Measurements from ENCODE around the gene TRIM21. TPM values are rescaled to one million over a fixed set of nuclear protein-coding genes. Genes with fewer than 3 reads are reported as not detected.

Gene TRIM21
- total and polyA plus RNA-seq, 2 of the 13 experiments (the other 11 are each of a cell fraction or from before 2014, with no cell fraction given): 6.2 to 9.6 TPM

DNA sequence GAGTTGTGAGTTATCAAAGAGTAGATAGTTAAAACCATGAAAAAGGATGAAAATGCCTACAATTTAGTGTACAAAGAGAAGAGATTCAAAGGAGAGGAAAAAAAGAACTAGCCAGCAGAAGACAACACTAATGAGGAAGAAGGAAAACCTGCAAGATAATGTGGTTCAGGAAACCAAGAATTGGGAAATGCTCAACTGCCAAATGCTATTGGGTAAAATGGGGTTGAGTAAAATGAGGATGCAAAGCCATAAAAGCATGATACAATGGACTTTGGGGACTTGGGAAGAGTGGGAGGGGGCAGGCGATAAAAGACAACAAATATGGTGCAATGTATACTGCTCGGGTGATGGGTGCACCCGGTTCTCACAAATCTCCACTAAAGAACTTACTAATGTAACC, 48.0 kb upstream of the TRIM21 start:
- no peak overlapping the region for H3K27ac ChIP-seq (ENCODE audit: extremely low read length, insufficient read depth, low read length)
- H3K9ac ChIP-seq (ENCODE audit: insufficient read depth, low read depth, low read length): no peak overlapping the region
- WGBS (ENCODE audit: low lambda C conversion rate): 25% methylated on average over 3 of the region's 3 CpGs
- no TSS peak for BruUV-seq (replicated peaks)
- no peak for TF ChIP-seq RFX3 (CRISPR knock-in tag; IDR thresholded peaks at IDR 0.05)
- H3K79me2 ChIP-seq (ENCODE audit: insufficient read depth, low read length): no peaks in the 10 kb centered on the region
- no peak overlapping the region for H3K4me2 ChIP-seq (ENCODE audit: low read depth, low read length)
- no peaks in the 10 kb centered on the region for H3K9me3 ChIP-seq (ENCODE audit: low read length)
- H3K4me3 ChIP-seq (replicated peaks in 1 of 3; ENCODE audit: insufficient read depth in 1 of 3, low read depth in 2 of 3, low read length in 3 of 3): no peak overlapping the region
- H2AFZ ChIP-seq (ENCODE audit: low read length): no peak overlapping the region
- ChIA-PET POLR2A (no interaction called here), CTCF (ENCODE audit: low intra/inter-chr PET ratio, low total read pairs) (no interaction called here)
- in situ Hi-C loops (cut with HindIII; ENCODE audit: extremely low pct_ligation_motif_present, low pct_unique_long_range_greater_than_20kb): no loop called here
- ATAC-seq (no peak), DNase-seq (ENCODE audit: low spot score) (no peak), FAIRE-seq (no peak)
- H4K20me1 ChIP-seq (ENCODE audit: insufficient read depth, low read length): no peaks in the 10 kb centered on the region
- H3K4me1 ChIP-seq (ENCODE audit: insufficient read depth, low read length): no peaks in the 10 kb centered on the region
- no peaks in the 10 kb centered on the region for H3K36me3 ChIP-seq (replicated peaks in 1 of 2; ENCODE audit: control insufficient read depth in 1 of 2, insufficient read depth in 2 of 2, low read length in 2 of 2)
- peaks cover 2 to 13% of the 10 kb centered on the region in 2 experiments; a peak in 2 of 5 replicates for H3K27me3 ChIP-seq (ENCODE audit: control insufficient read depth in 1 of 2, insufficient read depth in 2 of 2, low read length in 2 of 2)
- intact Hi-C loops (cut with micrococcal nuclease; ENCODE audit: unreplicated experiment): no loop called here

DNA sequence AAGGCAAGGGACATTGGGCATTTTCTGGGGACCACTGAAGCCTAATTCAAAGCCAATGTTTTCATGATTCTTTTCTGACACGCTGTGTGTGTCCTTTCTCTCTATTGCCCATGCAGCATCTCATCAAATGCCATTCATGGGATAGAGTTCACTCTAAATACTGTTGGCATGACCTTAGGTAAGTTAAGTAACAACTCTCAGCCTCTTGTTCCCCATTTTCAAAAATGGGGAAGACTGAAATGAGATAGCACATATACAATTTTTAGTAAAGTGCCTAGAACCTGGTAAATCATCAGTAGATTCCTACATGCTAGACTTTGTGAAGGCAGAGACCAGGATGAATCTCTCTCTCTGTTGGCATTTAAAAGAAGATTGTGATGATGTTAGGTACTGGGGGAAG, 42.9 kb upstream of the TRIM21 start:
- no peak overlapping the region for H2AFZ ChIP-seq (ENCODE audit: low read length)
- no peak overlapping the region for H3K9ac ChIP-seq (ENCODE audit: insufficient read depth, low read depth, low read length)
- no peaks in the 10 kb centered on the region for H4K20me1 ChIP-seq (ENCODE audit: insufficient read depth, low read length)
- H3K27me3 ChIP-seq (ENCODE audit: control insufficient read depth in 1 of 2, insufficient read depth in 2 of 2, low read length in 2 of 2): peaks cover 0 to 2% of the 10 kb centered on the region in 2 experiments; a peak in 1 of 5 replicates
- intact Hi-C loops (cut with micrococcal nuclease; ENCODE audit: unreplicated experiment) (no loop called here), in situ Hi-C loops (cut with HindIII; ENCODE audit: extremely low pct_ligation_motif_present, low pct_unique_long_range_greater_than_20kb) (no loop called here)
- TF ChIP-seq MXD3 (CRISPR knock-in tag; IDR thresholded peaks at IDR 0.05) (no peak), ZNF674 (CRISPR knock-in tag; IDR thresholded peaks at IDR 0.05; ENCODE audit: low read depth) (no peak), NR2F1 (CRISPR knock-in tag; IDR thresholded peaks at IDR 0.05) (no peak), ARNTL (CRISPR knock-in tag; IDR thresholded peaks at IDR 0.05) (no peak), SETDB1 (CRISPR knock-in tag; IDR thresholded peaks at IDR 0.05; ENCODE audit: borderline replicate concordance) (no peak), U2AF1 (optimal IDR thresholded peaks at IDR 0.05; ENCODE audit: low read depth, low read length) (no peak), ZBED4 (CRISPR knock-in tag; IDR thresholded peaks at IDR 0.05; ENCODE audit: borderline replicate concordance) (no peak)
- no peaks in the 10 kb centered on the region for H3K4me1 ChIP-seq (ENCODE audit: insufficient read depth, low read length)
- H3K36me3 ChIP-seq (replicated peaks in 1 of 2; ENCODE audit: control insufficient read depth in 1 of 2, insufficient read depth in 2 of 2, low read length in 2 of 2): no peaks in the 10 kb centered on the region
- POLR2A ChIA-PET: no interaction called here
- H3K79me2 ChIP-seq (ENCODE audit: insufficient read depth, low read length): no peaks in the 10 kb centered on the region
- FAIRE-seq: no peak
- no TSS peak for BruUV-seq (replicated peaks)
- DNase-seq (ENCODE audit: low spot score): no peak
- H3K9me3 ChIP-seq (ENCODE audit: low read length): no peaks in the 10 kb centered on the region
- 0% methylated on average over 1 of the region's 1 CpG for WGBS (ENCODE audit: low lambda C conversion rate)
- no peak for ATAC-seq
- CTCF ChIA-PET (ENCODE audit: low intra/inter-chr PET ratio, low total read pairs): no interaction called here
- no peak overlapping the region for H3K27ac ChIP-seq (ENCODE audit: extremely low read length, insufficient read depth, low read length)
- no peak overlapping the region for H3K4me2 ChIP-seq (ENCODE audit: low read depth, low read length)
- H3K4me3 ChIP-seq (replicated peaks in 1 of 3; ENCODE audit: insufficient read depth in 1 of 3, low read depth in 2 of 3, low read length in 3 of 3): no peak overlapping the region
